ENCODE results near the gene HIVEP3. TPM values are rescaled to one million over a fixed set of nuclear protein-coding genes. Genes with fewer than 3 reads are reported as not detected.
A peak's percentile ranks its signal among the peaks of the same experiment; 100 is the strongest.

HIVEP3 gene
- total RNA-seq, 1 experiment from 2014 or later = 1.4 TPM

DNA sequence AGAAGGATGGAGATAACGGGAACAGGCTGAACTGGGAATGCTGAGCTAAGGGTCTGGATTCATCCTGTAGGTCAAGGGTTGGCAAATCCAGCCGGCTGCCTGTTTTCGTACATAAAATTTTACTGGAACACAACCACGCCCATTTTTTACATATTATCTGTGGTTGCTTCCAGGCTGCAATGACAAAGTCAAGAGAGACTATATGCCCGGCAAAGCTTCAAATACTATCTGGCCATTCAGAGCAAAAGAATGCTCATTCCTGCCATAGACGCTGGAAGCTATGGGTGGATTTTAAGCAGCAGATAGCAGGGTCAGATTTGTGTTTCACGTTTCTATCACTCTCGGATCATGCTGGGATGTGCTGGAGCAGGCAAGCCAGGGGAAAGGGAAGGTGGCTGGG is 296.3 kb downstream of the HIVEP3 start:
- WGBS (ENCODE audit: extremely low coverage, insufficient read length, low lambda C conversion rate) = no CpG with 5 or more reads among the region's 8 CpGs
- Histone ChIP-seq H3K27ac (ENCODE audit: insufficient read length, low read depth, low read length) (no peak overlapping the region), H2BK120ac (ENCODE audit: low read depth, low read length, poor library complexity, severe bottlenecking) (no peak overlapping the region), H4K5ac (ENCODE audit: insufficient read length, low read depth, low read length) (no peak overlapping the region), H4K20me1 (ENCODE audit: control insufficient read depth, insufficient read depth, insufficient read length) (no peaks in the 10 kb centered on the region), H3K23me2 (ENCODE audit: insufficient read length, low read depth, low read length, poor library complexity, severe bottlenecking) (no peaks in the 10 kb centered on the region), H3K56ac (ENCODE audit: insufficient read length, low read depth, low read length) (no peak overlapping the region), H2BK12ac (ENCODE audit: insufficient read length, low read depth, low read length) (no peak overlapping the region), H3K18ac (ENCODE audit: insufficient read length, low read depth, low read length) (no peak overlapping the region), H3K4me2 (ENCODE audit: insufficient read depth, insufficient read length, low read length) (no peak overlapping the region), H2BK20ac (ENCODE audit: low read depth, low read length, poor library complexity, severe bottlenecking) (no peak overlapping the region), H2AFZ (ENCODE audit: low read length) (no peak overlapping the region), H3T11ph (ENCODE audit: low read length) (no peak overlapping the region), H3K27me3 (ENCODE audit: insufficient read depth, low read length) (no peaks in the 10 kb centered on the region), H3K23ac (ENCODE audit: insufficient read length, low read depth, low read length) (no peak overlapping the region), H2BK5ac (ENCODE audit: insufficient read length, low read length) (no peak overlapping the region), H3K9me3 (ENCODE audit: control insufficient read depth, low read depth, low read length) (no peaks in the 10 kb centered on the region), H4K91ac (ENCODE audit: insufficient read length, low read depth, low read length) (no peak overlapping the region), H3K9ac (ENCODE audit: extremely low read depth, insufficient read length, low read length) (no peak overlapping the region), H3K79me2 (ENCODE audit: insufficient read depth, low read length) (no peaks in the 10 kb centered on the region), H3K14ac (ENCODE audit: insufficient read depth, low read length) (no peak overlapping the region), H2BK15ac (ENCODE audit: low read depth, low read length) (no peak overlapping the region), H3K4me1 (ENCODE audit: insufficient read depth, low read length) (peaks cover 4% of the 10 kb centered on the region; the same call in 1 of the 2 replicates), H3K4ac (ENCODE audit: low read depth, low read length) (no peak overlapping the region), H2AK5ac (ENCODE audit: insufficient read length, low read length) (no peak overlapping the region), H4K8ac (replicated peaks; ENCODE audit: insufficient read length, low read depth, low read length) (no peak overlapping the region), H3K79me1 (ENCODE audit: insufficient read depth, low read depth, low read length, poor library complexity, severe bottlenecking) (no peaks in the 10 kb centered on the region)
- no peak for DNase-seq
- TF ChIP-seq, protein P1, sequence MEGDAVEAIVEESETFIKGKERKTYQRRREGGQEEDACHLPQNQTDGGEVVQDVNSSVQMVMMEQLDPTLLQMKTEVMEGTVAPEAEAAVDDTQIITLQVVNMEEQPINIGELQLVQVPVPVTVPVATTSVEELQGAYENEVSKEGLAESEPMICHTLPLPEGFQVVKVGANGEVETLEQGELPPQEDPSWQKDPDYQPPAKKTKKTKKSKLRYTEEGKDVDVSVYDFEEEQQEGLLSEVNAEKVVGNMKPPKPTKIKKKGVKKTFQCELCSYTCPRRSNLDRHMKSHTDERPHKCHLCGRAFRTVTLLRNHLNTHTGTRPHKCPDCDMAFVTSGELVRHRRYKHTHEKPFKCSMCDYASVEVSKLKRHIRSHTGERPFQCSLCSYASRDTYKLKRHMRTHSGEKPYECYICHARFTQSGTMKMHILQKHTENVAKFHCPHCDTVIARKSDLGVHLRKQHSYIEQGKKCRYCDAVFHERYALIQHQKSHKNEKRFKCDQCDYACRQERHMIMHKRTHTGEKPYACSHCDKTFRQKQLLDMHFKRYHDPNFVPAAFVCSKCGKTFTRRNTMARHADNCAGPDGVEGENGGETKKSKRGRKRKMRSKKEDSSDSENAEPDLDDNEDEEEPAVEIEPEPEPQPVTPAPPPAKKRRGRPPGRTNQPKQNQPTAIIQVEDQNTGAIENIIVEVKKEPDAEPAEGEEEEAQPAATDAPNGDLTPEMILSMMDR (conservative IDR thresholded peaks at IDR 0.05) = no peak
- Mint-ChIP-seq H3K9me3 (no peaks in the 10 kb centered on the region), H3K36me3 (ENCODE audit: insufficient read depth in 1 of 3, low read depth in 3 of 3) (no peaks in the 10 kb centered on the region), H3K4me1 (peaks cover 27 to 29% of the 10 kb centered on the region in 2 experiments), H3K27me3 (ENCODE audit: low read depth) (no peaks in the 10 kb centered on the region; the same call in 1 of the 2 replicates), H3K27ac (0 out of 7 replicates have a peak overlapping the region, but pooled peaks of 1 of the 3 experiments have one; percentile 35), H3K4me3 (no peak overlapping the region)

All from H9 (cell line).